Astrocyte (in vitro differentiated cells and primary cell): ENCODE measurements around the gene PLPP3. TPM values are rescaled to one million over a fixed set of nuclear protein-coding genes. Genes with fewer than 3 reads are reported as not detected.

ENCODE experiments used
- DNase-seq: peaks from one replicate; pipeline ENCODE4 v3.0.0-alpha.2; 2010; ENCODE audit warnings: low read depth
- FAIRE-seq: peaks from 2 replicates; lab custom pipeline; 2011; peaks lifted over from hg19 to GRCh38; lab: Jason Lieb, UNC
- H2AFZ ChIP-seq: 2 replicates; pipeline ENCODE4 v1.6.0; 2012; ENCODE audit warnings: low read depth, low read length, inconsistent platforms
- H3K27ac ChIP-seq: 2 replicates; pipeline ENCODE4 v1.5.1; 2011; ENCODE audit warnings: low read depth, low read length, inconsistent platforms
- H3K27me3 ChIP-seq: 2 replicates; pipeline ENCODE4 v1.6.0; 2011; ENCODE audit warnings: low read length, inconsistent platforms; ENCODE audit not compliant: insufficient read depth
- H3K36me3 ChIP-seq: 2 replicates; pipeline ENCODE4 v1.5.1; 2011; ENCODE audit warnings: low read length, inconsistent platforms; ENCODE audit not compliant: insufficient read depth
- H3K4me1 ChIP-seq: 2 replicates; pipeline ENCODE4 v1.5.1; 2011; ENCODE audit warnings: low read length, inconsistent platforms; ENCODE audit not compliant: insufficient read depth
- H3K4me2 ChIP-seq: 2 replicates; pipeline ENCODE4 v1.6.0; 2012; ENCODE audit warnings: low read length, inconsistent platforms
- H3K4me3 ChIP-seq: 2 replicates; pipeline ENCODE4 v1.5.1; 2011; ENCODE audit warnings: low read depth, mild to moderate bottlenecking, low read length, inconsistent platforms; ENCODE audit not compliant: insufficient read depth
- H3K79me2 ChIP-seq: 2 replicates; pipeline ENCODE4 v1.6.0; 2012; ENCODE audit warnings: mild to moderate bottlenecking, low read length, inconsistent platforms; ENCODE audit not compliant: insufficient read depth
- H3K9ac ChIP-seq: 2 replicates; pipeline ENCODE4 v1.6.0; 2012; ENCODE audit warnings: mild to moderate bottlenecking, low read length, inconsistent platforms
- H3K9me3 ChIP-seq: 2 replicates; pipeline ENCODE4 v1.5.1; 2012; ENCODE audit warnings: low read depth, mild to moderate bottlenecking, low read length, inconsistent platforms; ENCODE audit not compliant: insufficient read depth
- H4K20me1 ChIP-seq: 2 replicates; pipeline ENCODE4 v1.6.0; 2012; ENCODE audit warnings: low read length, inconsistent platforms; ENCODE audit not compliant: insufficient read depth
- H3K27ac Mint-ChIP-seq: one replicate; pipeline ENCODE4 v1.8.0; 2021; ENCODE audit warnings: mild to moderate bottlenecking, mixed read lengths; ENCODE audit not compliant: unreplicated experiment
- H3K27me3 Mint-ChIP-seq: one replicate; pipeline ENCODE4 v1.8.0; 2021; ENCODE audit warnings: low read depth, mixed read lengths; ENCODE audit not compliant: unreplicated experiment
- H3K36me3 Mint-ChIP-seq: one replicate; pipeline ENCODE4 v1.8.0; 2021; ENCODE audit warnings: low read depth, mixed read lengths; ENCODE audit not compliant: unreplicated experiment
- H3K4me1 Mint-ChIP-seq: one replicate; pipeline ENCODE4 v1.8.0; 2021; ENCODE audit warnings: low read depth, mixed read lengths; ENCODE audit not compliant: unreplicated experiment
- H3K4me3 Mint-ChIP-seq: one replicate; pipeline ENCODE4 v1.8.0; 2021; ENCODE audit warnings: mild to moderate bottlenecking, moderate library complexity, mixed read lengths; ENCODE audit not compliant: unreplicated experiment
- H3K9me3 Mint-ChIP-seq: one replicate; pipeline ENCODE4 v1.8.0; 2021; ENCODE audit warnings: mild to moderate bottlenecking, mixed read lengths; ENCODE audit not compliant: unreplicated experiment
- CTCF ChIP-seq: IDR thresholded peaks from 2 replicates; pipeline ENCODE4 v1.5.1; 2011; ENCODE audit warnings: low read depth, mild to moderate bottlenecking, inconsistent platforms, low read length, moderate library complexity; ENCODE audit not compliant: insufficient read depth
- EZH2 ChIP-seq: IDR thresholded peaks from 2 replicates; pipeline ENCODE4 v1.6.1; 2012; ENCODE audit warnings: mild to moderate bottlenecking, low read length, inconsistent platforms; ENCODE audit not compliant: insufficient read depth
- total RNA-seq: library from RNA; stranded (reverse); gene quantifications from 2 replicates; pipeline ENCODE4 v1.2.1, GENCODE V29; 2021

PLPP3 gene
- total RNA-seq, 1 donor from 2014 or later: 2.2 TPM

- H3K4me1 Mint-ChIP-seq: no peaks in the 10 kb centered on the region
- FAIRE-seq: no peak
- Histone ChIP-seq H4K20me1 (no peaks in the 10 kb centered on the region), H3K27ac (no peak overlapping the region), H3K79me2 (no peaks in the 10 kb centered on the region), H2AFZ (no peak overlapping the region), H3K9me3 (no peaks in the 10 kb centered on the region), H3K4me1 (no peaks in the 10 kb centered on the region), H3K27me3 (no peaks in the 10 kb centered on the region), H3K36me3 (no peaks in the 10 kb centered on the region), H3K9ac (no peak overlapping the region), H3K4me2 (no peak overlapping the region), H3K4me3 (no peak overlapping the region)
- H3K4me3 Mint-ChIP-seq: no peak overlapping the region
- no peaks in the 10 kb centered on the region for H3K9me3 Mint-ChIP-seq
- DNase-seq: no peak
- H3K27ac Mint-ChIP-seq: no peak overlapping the region
- peaks cover 13% of the 10 kb centered on the region for H3K27me3 Mint-ChIP-seq
- TF ChIP-seq CTCF (no peak), EZH2 (no peak)
- H3K36me3 Mint-ChIP-seq: no peaks in the 10 kb centered on the region
Measured at GRCh38 chr1:56462209-56462608, 117.2 kb downstream of the PLPP3 start.

- no peaks in the 10 kb centered on the region for H3K9me3 Mint-ChIP-seq
- no peak overlapping the region for H3K4me3 Mint-ChIP-seq
- DNase-seq (no peak), FAIRE-seq (no peak)
- no peaks in the 10 kb centered on the region for H3K36me3 Mint-ChIP-seq
- Histone ChIP-seq H3K79me2 (no peaks in the 10 kb centered on the region), H3K27ac (no peak overlapping the region), H3K27me3 (no peaks in the 10 kb centered on the region), H3K4me3 (no peak overlapping the region), H3K36me3 (no peaks in the 10 kb centered on the region), H2AFZ (no peak overlapping the region), H4K20me1 (no peaks in the 10 kb centered on the region), H3K4me1 (peaks cover 4% of the 10 kb centered on the region), H3K9me3 (no peaks in the 10 kb centered on the region), H3K9ac (no peak overlapping the region), H3K4me2 (no peak overlapping the region)
- H3K27ac Mint-ChIP-seq: no peak overlapping the region
- peaks cover 13% of the 10 kb centered on the region for H3K27me3 Mint-ChIP-seq
- H3K4me1 Mint-ChIP-seq: peaks cover 5% of the 10 kb centered on the region
- TF ChIP-seq CTCF (no peak), EZH2 (no peak)
Measured at GRCh38 chr1:56461158-56462127, 117.9 kb downstream of the PLPP3 start.

GRCh38 chr1:56459260-56459659 is 120.1 kb downstream of the PLPP3 start:
- Histone ChIP-seq H4K20me1 (no peaks in the 10 kb centered on the region), H3K4me2 (no peak overlapping the region), H3K9ac (no peak overlapping the region), H3K4me1 (peaks cover 4% of the 10 kb centered on the region), H3K27ac (no peak overlapping the region), H3K36me3 (no peaks in the 10 kb centered on the region), H3K9me3 (no peaks in the 10 kb centered on the region), H3K4me3 (no peak overlapping the region), H3K79me2 (no peaks in the 10 kb centered on the region), H3K27me3 (no peaks in the 10 kb centered on the region), H2AFZ (no peak overlapping the region)
- FAIRE-seq: no peak
- Mint-ChIP-seq H3K27me3 (peaks cover 10% of the 10 kb centered on the region), H3K4me3 (no peak overlapping the region), H3K4me1 (peaks cover 8% of the 10 kb centered on the region), H3K27ac (no peak overlapping the region), H3K36me3 (no peaks in the 10 kb centered on the region), H3K9me3 (no peaks in the 10 kb centered on the region)
- DNase-seq: peak; percentile 27
- TF ChIP-seq EZH2: no peak
- no peak for TF ChIP-seq CTCF
